DND-41 (cell line): ENCODE results near the gene SERPINB11.

Source experiments
- EZH2 ChIP-seq: IDR thresholded peaks from 3 replicates; pipeline ENCODE4 v1.6.1; 2012; ENCODE audit warnings: borderline replicate concordance, low read depth, mild to moderate bottlenecking, moderate library complexity, low read length, inconsistent platforms; ENCODE audit not compliant: severe bottlenecking
- TF ChIP-seq, protein P1 (sequence below): IDR thresholded peaks from 2 replicates; pipeline ENCODE4 v1.5.1; 2012; ENCODE audit warnings: borderline replicate concordance, low read length, moderate library complexity, mild to moderate bottlenecking; ENCODE audit not compliant: poor library complexity, severe bottlenecking; ENCODE audit errors: extremely low read depth

DNA sequence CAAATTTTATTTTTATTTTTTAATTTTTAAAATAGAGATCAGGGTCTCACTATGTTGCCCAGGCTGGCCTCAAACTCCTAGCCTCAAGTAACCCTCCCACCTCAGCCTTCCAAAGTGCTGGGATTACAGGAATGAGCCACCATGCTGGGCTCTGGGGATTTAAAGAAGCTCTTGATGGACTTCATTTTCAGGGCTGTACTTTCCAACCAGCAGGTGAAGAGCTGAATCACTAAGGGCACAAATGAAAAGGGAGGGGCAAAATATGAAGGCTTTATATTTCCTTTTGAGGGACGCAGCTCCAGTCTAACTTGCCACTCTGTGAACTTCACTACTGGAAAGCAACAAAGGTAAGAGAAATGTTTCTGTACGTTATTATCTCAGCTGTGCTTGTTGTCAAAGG lies at the start of gene SERPINB11:
- TF ChIP-seq, protein P1, sequence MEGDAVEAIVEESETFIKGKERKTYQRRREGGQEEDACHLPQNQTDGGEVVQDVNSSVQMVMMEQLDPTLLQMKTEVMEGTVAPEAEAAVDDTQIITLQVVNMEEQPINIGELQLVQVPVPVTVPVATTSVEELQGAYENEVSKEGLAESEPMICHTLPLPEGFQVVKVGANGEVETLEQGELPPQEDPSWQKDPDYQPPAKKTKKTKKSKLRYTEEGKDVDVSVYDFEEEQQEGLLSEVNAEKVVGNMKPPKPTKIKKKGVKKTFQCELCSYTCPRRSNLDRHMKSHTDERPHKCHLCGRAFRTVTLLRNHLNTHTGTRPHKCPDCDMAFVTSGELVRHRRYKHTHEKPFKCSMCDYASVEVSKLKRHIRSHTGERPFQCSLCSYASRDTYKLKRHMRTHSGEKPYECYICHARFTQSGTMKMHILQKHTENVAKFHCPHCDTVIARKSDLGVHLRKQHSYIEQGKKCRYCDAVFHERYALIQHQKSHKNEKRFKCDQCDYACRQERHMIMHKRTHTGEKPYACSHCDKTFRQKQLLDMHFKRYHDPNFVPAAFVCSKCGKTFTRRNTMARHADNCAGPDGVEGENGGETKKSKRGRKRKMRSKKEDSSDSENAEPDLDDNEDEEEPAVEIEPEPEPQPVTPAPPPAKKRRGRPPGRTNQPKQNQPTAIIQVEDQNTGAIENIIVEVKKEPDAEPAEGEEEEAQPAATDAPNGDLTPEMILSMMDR: no peak
- TF ChIP-seq EZH2: no peak
